HCT116 (cell line): Measurements from ENCODE around the gene NEUROG1. TPM values are rescaled to one million over a fixed set of nuclear protein-coding genes. Genes with fewer than 3 reads are reported as not detected.

ENCODE experiments used
- ATAC-seq: fragments of 200-7000 bp; cut with Tn5 transposase; 2 replicates; pipeline ENCODE4 v1.9.1; 2020; ENCODE audit warnings: mild to moderate bottlenecking, moderate library complexity
- BruUV-seq: library from RNA; stranded (reverse); fragments of 400-500 nt; replicated peaks from 2 replicates; lab custom pipeline; 2021; lab: Mats Ljungman, UMichigan
- CTCF ChIA-PET: fragments of 300-600 bp; sonication (Branson Sonifier 250); formaldehyde crosslinking; loops from one replicate; lab custom pipeline; 2021; ENCODE audit warnings: antibody characterized with exemption; lab: Charles Lee
- POLR2A ChIA-PET: fragments of 300-600, 350-600 bp; sonication (Branson Sonifier 250); formaldehyde crosslinking; loops from one replicate; lab custom pipeline; 2021; ENCODE audit warnings: antibody characterized with exemption; lab: Charles Lee
- RAD21 ChIA-PET, 2 experiments: fragments of 300-600 bp; sonication (Branson Sonifier 250); formaldehyde crosslinking; loops; one replicate each; lab custom pipeline; 2023; ENCODE audit warnings: low total read pairs in 2 of 2; ENCODE audit not compliant: uncharacterized antibody in 2 of 2, unreplicated experiment in 2 of 2, low non-redundant PET in 1 of 2; lab: Charles Lee
- DNase-seq: peaks from one replicate; pipeline ENCODE4 v3.0.0-alpha.2; 2010; ENCODE audit warnings: low read depth, low spot score
- H2AFZ ChIP-seq: fragments of 200-600 bp; shearing (Covaris generic), sonication (generic); 2 replicates; pipeline ENCODE4 v1.6.1; 2017; ENCODE audit warnings: low read depth, mixed run types, mixed read lengths, antibody characterized with exemption, low read length; ENCODE audit not compliant: poor library complexity, severe bottlenecking
- H3K27ac ChIP-seq: 2 replicates; pipeline ENCODE4 v1.5.1; 2012; ENCODE audit warnings: low read depth, low read length
- H3K27me3 ChIP-seq: fragments of 200-600 bp; sonication (generic); 2 replicates; pipeline ENCODE4 v1.6.1; 2016; ENCODE audit warnings: mixed run types, low read length, mixed read lengths; ENCODE audit not compliant: insufficient read depth
- H3K36me3 ChIP-seq, 2 experiments: fragments of 200-500 bp in 1 of 2; fragments of 200-600 bp in 1 of 2; sonication (Bioruptor generic) in 1 of 2; sonication (generic) in 1 of 2; 2 replicates each; pipeline versions ENCODE4 v1.5.1 to v1.6.1; 2014 to 2016; ENCODE audit warnings: low read length in 2 of 2, inconsistent platforms in 1 of 2, mixed read lengths in 1 of 2, mixed run types in 1 of 2; ENCODE audit not compliant: insufficient read depth in 2 of 2, control insufficient read depth in 1 of 2
- H3K4me1 ChIP-seq, 2 experiments: fragments of 200-600 bp in 1 of 2; sonication (generic) in 1 of 2; 2 replicates each; pipeline versions ENCODE4 v1.5.1 to v1.6.1; 2012 to 2017; ENCODE audit warnings: low read length in 2 of 2, inconsistent platforms in 1 of 2, mild to moderate bottlenecking in 1 of 2, mixed read lengths in 1 of 2, mixed run types in 1 of 2, moderate library complexity in 1 of 2; ENCODE audit not compliant: insufficient read depth in 2 of 2, control insufficient read depth in 1 of 2
- H3K4me2 ChIP-seq: fragments of 200-600 bp; sonication (generic); 2 replicates; pipeline ENCODE4 v1.6.1; 2017; ENCODE audit warnings: mixed run types, low read length, mixed read lengths
- H3K4me3 ChIP-seq, 2 experiments: fragments of 200-600 bp in 1 of 2; sonication (generic) in 1 of 2; replicated peaks in 1 of 2; 2 replicates each; pipeline ENCODE4 v1.5.1; 2011 to 2016; ENCODE audit warnings: low read length in 2 of 2, control low read depth in 1 of 2, low read depth in 1 of 2, mild to moderate bottlenecking in 1 of 2, mixed read lengths in 1 of 2, mixed run types in 1 of 2
- H3K79me2 ChIP-seq: fragments of 200-600 bp; sonication (generic); 2 replicates; pipeline ENCODE4 v1.6.1; 2017; ENCODE audit warnings: mild to moderate bottlenecking, mixed run types, low read length, moderate library complexity, mixed read lengths; ENCODE audit not compliant: insufficient read depth
- H3K9ac ChIP-seq: fragments of 200-600 bp; sonication (generic); 2 replicates; pipeline ENCODE4 v1.6.1; 2016; ENCODE audit warnings: low read length, mixed read lengths
- H3K9me2 ChIP-seq: fragments of 200-600 bp; sonication (generic), shearing (Covaris generic); 2 replicates; pipeline ENCODE4 v1.6.1; 2017; ENCODE audit warnings: mixed run types, mild to moderate bottlenecking, moderate library complexity; ENCODE audit not compliant: insufficient read depth
- H3K9me3 ChIP-seq, 2 experiments: fragments of 200-500 bp in 1 of 2; fragments of 200-600 bp in 1 of 2; sonication (Bioruptor generic) in 1 of 2; sonication (generic) in 1 of 2; 2 replicates each; pipeline ENCODE4 v1.6.1; 2014 to 2017; ENCODE audit warnings: low read length in 2 of 2, mixed read lengths in 2 of 2, inconsistent platforms in 1 of 2, low read depth in 1 of 2, mild to moderate bottlenecking in 1 of 2, mixed run types in 1 of 2, moderate library complexity in 1 of 2; ENCODE audit not compliant: control insufficient read depth in 1 of 2, insufficient read depth in 1 of 2
- H4K20me1 ChIP-seq: fragments of 200-600 bp; sonication (generic), shearing (Covaris generic); 2 replicates; pipeline ENCODE4 v1.6.1; 2017; ENCODE audit warnings: mixed run types, mild to moderate bottlenecking, moderate library complexity; ENCODE audit not compliant: insufficient read depth
- CTCF ChIP-seq, 3 experiments: fragments of 200-600 bp in 1 of 3; sonication (generic) in 1 of 3; IDR thresholded peaks in 2 of 3; conservative IDR thresholded peaks in 1 of 3; 2 replicates each; pipeline ENCODE4 v1.5.1; 2012 to 2017; ENCODE audit warnings: low read depth in 2 of 3, low read length in 2 of 3, antibody characterized with exemption in 1 of 3, borderline replicate concordance in 1 of 3, control low read depth in 1 of 3, mild to moderate bottlenecking in 1 of 3, mixed read lengths in 1 of 3, mixed run types in 1 of 3, moderate library complexity in 1 of 3; ENCODE audit not compliant: insufficient read depth in 1 of 3
- EZH2phosphoT487 ChIP-seq: fragments of 200-600 bp; IDR thresholded peaks from 2 replicates; pipeline ENCODE4 v1.6.1; 2018; ENCODE audit warnings: antibody characterized with exemption, borderline replicate concordance
- JUND ChIP-seq: IDR thresholded peaks from 2 replicates; pipeline ENCODE4 v1.6.1; 2012
- MAX ChIP-seq: IDR thresholded peaks from 2 replicates; pipeline ENCODE4 v1.6.1; 2012
- POLR2AphosphoS5 ChIP-seq: IDR thresholded peaks from 2 replicates; pipeline ENCODE4 v1.6.1; 2011; ENCODE audit warnings: mild to moderate bottlenecking, low read depth, low read length, moderate library complexity
- RAD21 ChIP-seq: IDR thresholded peaks from 2 replicates; pipeline ENCODE4 v1.6.1; 2012; ENCODE audit warnings: low read depth, mild to moderate bottlenecking
- SIN3A ChIP-seq: IDR thresholded peaks from 2 replicates; pipeline ENCODE4 v1.6.1; 2012; ENCODE audit warnings: low read depth
- YY1 ChIP-seq: IDR thresholded peaks from 2 replicates; pipeline ENCODE4 v1.6.1; 2011; ENCODE audit warnings: low read length, low read depth, moderate library complexity, mild to moderate bottlenecking; ENCODE audit not compliant: insufficient replicate concordance; ENCODE audit errors: extremely low read depth
- intact Hi-C: fragments of 100-400 bp; cut with micrococcal nuclease; formaldehyde crosslinking; loops from 2 replicates; pipeline ENCODE4 v1.10.0; 2022
- total RNA-seq: library from RNA; stranded (reverse); gene quantifications from one replicate; pipeline ENCODE4 v1.2.1, GENCODE V29; 2021; ENCODE audit not compliant: unreplicated experiment

NEUROG1 gene
- total RNA-seq, 1 experiment from 2014 or later: not detected

GRCh38 chr5:135553688-135554462 lies 18.1 kb upstream of the NEUROG1 start:
- DNase-seq (peak; percentile 43), ATAC-seq (peak; percentile 83)
- ChIA-PET CTCF (interaction anchor here (0.8 to 11.5 kb wide), 11 partner anchors 11 to 334 kb away, joined by 3 to 476 read pairs (median 4); no protein-coding TSS in a partner anchor), RAD21 (interaction anchor here (0.7 to 2.1 kb wide), 6 partner anchors 12 to 276 kb away, joined by 4 to 12 read pairs (median 6); no protein-coding TSS in a partner anchor), POLR2A (interaction anchor here (0.5 to 1.4 kb wide), 7 partner anchors 12 to 757 kb away, joined by 3 to 12 read pairs (median 5); no protein-coding TSS in a partner anchor)
- Histone ChIP-seq H2AFZ (peak overlapping the region; percentile 97), H3K4me1 (peaks cover 8% of the 10 kb centered on the region in 2 experiments), H3K9me3 (no peaks in the 10 kb centered on the region), H3K4me2 (peak overlapping the region; percentile 70), H3K79me2 (no peaks in the 10 kb centered on the region), H4K20me1 (no peaks in the 10 kb centered on the region), H3K4me3 (peak overlapping the region in 1 of 2 experiments; percentile 11; a peak in 1 of 4 replicates), H3K36me3 (no peaks in the 10 kb centered on the region), H3K9me2 (no peaks in the 10 kb centered on the region), H3K9ac (peak overlapping the region; percentile 14; the same call in 1 of the 2 replicates), H3K27ac (no peak overlapping the region; the same call in 1 of the 2 replicates), H3K27me3 (peaks cover 5% of the 10 kb centered on the region; the same call in 1 of the 2 replicates)
- intact Hi-C loops: loop anchor here (2.0 kb wide), 2 partner anchors 17 to 175 kb away; no protein-coding TSS in a partner anchor
- BruUV-seq: no TSS peak
- TF ChIP-seq YY1 (peak; percentile 66), JUND (no peak), RAD21 (peak; percentile 82), MAX (peak; percentile 56; the same call in 1 of the 2 replicates), POLR2AphosphoS5 (peak; percentile 31; the same call in 1 of the 2 replicates), SIN3A (no peak), CTCF (IDR thresholded peaks at IDR 0.05 in 2 of 3, conservative IDR thresholded peaks at IDR 0.05 in 1 of 3; ENCODE audit: borderline replicate concordance in 1 of 3, insufficient read depth in 1 of 3, low read depth in 2 of 3, low read length in 2 of 3) (peak; percentile 65 to 79 (median 68)), EZH2phosphoT487 (no peak)
- TF ChIP-seq, all 23 proteins: peak for 5
